ENCODE results near the gene MATCAP1. TPM values are rescaled to one million over a fixed set of nuclear protein-coding genes. Genes with fewer than 3 reads are reported as not detected.
A peak's percentile ranks its signal among the peaks of the same experiment; 100 is the strongest.

The MATCAP1 gene
- total RNA-seq, 1 donor from 2014 or later, result 5.2 TPM

- peaks cover 0 to 7% (median 5%) of the 10 kb centered on the region in 3 donors for H3K4me1 ChIP-seq (ENCODE audit: control insufficient read depth in 3 of 3, insufficient read depth in 3 of 3, low read length in 3 of 3)
- H3K36me3 ChIP-seq (ENCODE audit: control insufficient read depth in 3 of 3, insufficient read depth in 3 of 3, low read length in 3 of 3), result peaks cover 81 to 91% (median 85%) of the 10 kb centered on the region in 3 donors
- H3K4me3 ChIP-seq (ENCODE audit: low read length in 3 of 3), result no peak overlapping the region
- H3K27ac ChIP-seq (ENCODE audit: low read depth, low read length), result no peak overlapping the region
- peaks cover 0 to 21% (median 5%) of the 10 kb centered on the region in 3 donors for H3K27me3 ChIP-seq (ENCODE audit: control insufficient read depth in 3 of 3, insufficient read depth in 3 of 3, low read length in 3 of 3)
- H3K9ac ChIP-seq (ENCODE audit: low read depth in 1 of 3, low read length in 3 of 3), result no peak overlapping the region
- no peaks in the 10 kb centered on the region for H3K9me3 ChIP-seq (ENCODE audit: control insufficient read depth in 3 of 3, low read length in 3 of 3)
Measured at GRCh38 chr16:67144943-67145342, 38.8 kb downstream of the MATCAP1 start.

GRCh38 chr16:67142342-67142741, 41.4 kb downstream of the MATCAP1 start:
- H3K27me3 ChIP-seq (ENCODE audit: control insufficient read depth in 3 of 3, insufficient read depth in 3 of 3, low read length in 3 of 3), result peaks cover 0 to under 1% (median 0%) of the 10 kb centered on the region in 3 donors
- no peak overlapping the region for H3K4me3 ChIP-seq (ENCODE audit: low read length in 3 of 3)
- peaks cover 0 to 7% (median 5%) of the 10 kb centered on the region in 3 donors for H3K4me1 ChIP-seq (ENCODE audit: control insufficient read depth in 3 of 3, insufficient read depth in 3 of 3, low read length in 3 of 3)
- no peak overlapping the region for H3K9ac ChIP-seq (ENCODE audit: low read depth in 1 of 3, low read length in 3 of 3)
- H3K36me3 ChIP-seq (ENCODE audit: control insufficient read depth in 3 of 3, insufficient read depth in 3 of 3, low read length in 3 of 3), result peaks cover 80 to 90% (median 84%) of the 10 kb centered on the region in 3 donors
- H3K27ac ChIP-seq (ENCODE audit: low read depth, low read length), result no peak overlapping the region
- H3K9me3 ChIP-seq (ENCODE audit: control insufficient read depth in 3 of 3, low read length in 3 of 3), result no peaks in the 10 kb centered on the region

- H3K27ac ChIP-seq (ENCODE audit: low read depth, low read length), result no peak overlapping the region
- no peaks in the 10 kb centered on the region for H3K27me3 ChIP-seq (ENCODE audit: control insufficient read depth in 3 of 3, insufficient read depth in 3 of 3, low read length in 3 of 3)
- no peaks in the 10 kb centered on the region for H3K9me3 ChIP-seq (ENCODE audit: control insufficient read depth in 3 of 3, low read length in 3 of 3)
- no peak overlapping the region for H3K4me3 ChIP-seq (ENCODE audit: low read length in 3 of 3)
- H3K36me3 ChIP-seq (ENCODE audit: control insufficient read depth in 3 of 3, insufficient read depth in 3 of 3, low read length in 3 of 3), result peaks cover 73 to 88% (median 77%) of the 10 kb centered on the region in 3 donors
- peaks cover 0 to 7% (median 5%) of the 10 kb centered on the region in 3 donors for H3K4me1 ChIP-seq (ENCODE audit: control insufficient read depth in 3 of 3, insufficient read depth in 3 of 3, low read length in 3 of 3)
- no peak overlapping the region for H3K9ac ChIP-seq (ENCODE audit: low read depth in 1 of 3, low read length in 3 of 3)
Measured at GRCh38 chr16:67141391-67141790, 42.4 kb downstream of the MATCAP1 start.

- H3K4me3 ChIP-seq (ENCODE audit: low read length in 3 of 3), result no peak overlapping the region
- no peak overlapping the region for H3K9ac ChIP-seq (ENCODE audit: low read depth in 1 of 3, low read length in 3 of 3)
- no peaks in the 10 kb centered on the region for H3K27me3 ChIP-seq (ENCODE audit: control insufficient read depth in 3 of 3, insufficient read depth in 3 of 3, low read length in 3 of 3)
- H3K9me3 ChIP-seq (ENCODE audit: control insufficient read depth in 3 of 3, low read length in 3 of 3), result no peaks in the 10 kb centered on the region
- H3K36me3 ChIP-seq (ENCODE audit: control insufficient read depth in 3 of 3, insufficient read depth in 3 of 3, low read length in 3 of 3), result peaks cover 62 to 81% (median 65%) of the 10 kb centered on the region in 3 donors
- H3K4me1 ChIP-seq (ENCODE audit: control insufficient read depth in 3 of 3, insufficient read depth in 3 of 3, low read length in 3 of 3), result peaks cover 0 to 7% (median 5%) of the 10 kb centered on the region in 3 donors
- H3K27ac ChIP-seq (ENCODE audit: low read depth, low read length), result no peak overlapping the region
Measured at GRCh38 chr16:67137605-67138004, 46.2 kb downstream of the MATCAP1 start.

- H3K4me3 ChIP-seq (ENCODE audit: low read length in 3 of 3), result no peak overlapping the region
- peaks cover 26 to 28% (median 27%) of the 10 kb centered on the region in 3 donors for H3K4me1 ChIP-seq (ENCODE audit: control insufficient read depth in 3 of 3, insufficient read depth in 3 of 3, low read length in 3 of 3)
- H3K27me3 ChIP-seq (ENCODE audit: control insufficient read depth in 3 of 3, insufficient read depth in 3 of 3, low read length in 3 of 3), result no peaks in the 10 kb centered on the region
- no peak overlapping the region for H3K27ac ChIP-seq (ENCODE audit: low read depth, low read length)
- no peak overlapping the region for H3K9ac ChIP-seq (ENCODE audit: low read depth in 1 of 3, low read length in 3 of 3)
- H3K36me3 ChIP-seq (ENCODE audit: control insufficient read depth in 3 of 3, insufficient read depth in 3 of 3, low read length in 3 of 3), result peaks cover 27 to 43% (median 34%) of the 10 kb centered on the region in 3 donors
- H3K9me3 ChIP-seq (ENCODE audit: control insufficient read depth in 3 of 3, low read length in 3 of 3), result no peaks in the 10 kb centered on the region
Measured at GRCh38 chr16:67129422-67129821, 54.3 kb downstream of the MATCAP1 start.

GRCh38 chr16:67128887-67129286, 54.9 kb downstream of the MATCAP1 start:
- H3K36me3 ChIP-seq (ENCODE audit: control insufficient read depth in 3 of 3, insufficient read depth in 3 of 3, low read length in 3 of 3), result peaks cover 22 to 37% (median 29%) of the 10 kb centered on the region in 3 donors
- H3K27ac ChIP-seq (ENCODE audit: low read depth, low read length), result peak overlapping the region; percentile 12

GRCh38 chr16:67128417-67128816, 55.3 kb downstream of the MATCAP1 start:
- peak overlapping the region in 1 of 3 donors; percentile 57 for H3K9ac ChIP-seq (ENCODE audit: low read depth in 1 of 3, low read length in 3 of 3)
- H3K9me3 ChIP-seq (ENCODE audit: control insufficient read depth in 3 of 3, low read length in 3 of 3), result no peaks in the 10 kb centered on the region
- H3K27ac ChIP-seq (ENCODE audit: low read depth, low read length), result peak overlapping the region; percentile 12
- peaks cover 26 to 28% (median 27%) of the 10 kb centered on the region in 3 donors for H3K4me1 ChIP-seq (ENCODE audit: control insufficient read depth in 3 of 3, insufficient read depth in 3 of 3, low read length in 3 of 3)
- H3K4me3 ChIP-seq (ENCODE audit: low read length in 3 of 3), result no peak overlapping the region
- H3K27me3 ChIP-seq (ENCODE audit: control insufficient read depth in 3 of 3, insufficient read depth in 3 of 3, low read length in 3 of 3), result no peaks in the 10 kb centered on the region
- peaks cover 22 to 36% (median 28%) of the 10 kb centered on the region in 3 donors for H3K36me3 ChIP-seq (ENCODE audit: control insufficient read depth in 3 of 3, insufficient read depth in 3 of 3, low read length in 3 of 3)

More at GRCh38 chr16:67128887-67129286, 54.9 kb downstream of the MATCAP1 start:
- no peaks in the 10 kb centered on the region for H3K9me3 ChIP-seq (ENCODE audit: control insufficient read depth in 3 of 3, low read length in 3 of 3)
- H3K4me1 ChIP-seq (ENCODE audit: control insufficient read depth in 3 of 3, insufficient read depth in 3 of 3, low read length in 3 of 3), result peaks cover 26 to 28% (median 27%) of the 10 kb centered on the region in 3 donors
- H3K27me3 ChIP-seq (ENCODE audit: control insufficient read depth in 3 of 3, insufficient read depth in 3 of 3, low read length in 3 of 3), result no peaks in the 10 kb centered on the region
- no peak overlapping the region for H3K4me3 ChIP-seq (ENCODE audit: low read length in 3 of 3)
- peak overlapping the region in 2 of 3 donors; percentile 38 to 57 for H3K9ac ChIP-seq (ENCODE audit: low read depth in 1 of 3, low read length in 3 of 3)

Small RNA genes lying within 50 kb of the gene (small RNA-seq; reads per million reads assigned to genes)
- gene MIR328, result 2.1 reads per million, percentile 86 among the genes with 10 or more reads in this experiment

Other genes with a start within 250 kb of the MATCAP1 start
- gene CIAO2B, start 249.6 kb downstream of the MATCAP1 start, total RNA-seq, result 95.0 TPM
- 15.7 TPM for gene CES2, start 248.4 kb downstream of the MATCAP1 start, total RNA-seq
- gene CES3, start 222.7 kb downstream of the MATCAP1 start, total RNA-seq, result 0.52 TPM
- gene CES4A, start 195.4 kb downstream of the MATCAP1 start, total RNA-seq, result 1.0 TPM
- gene CBFB, start 154.8 kb downstream of the MATCAP1 start, total RNA-seq, result 33.9 TPM
- 17.7 TPM for gene PHAF1, start 74.0 kb downstream of the MATCAP1 start, total RNA-seq
- 7.8 TPM for gene B3GNT9, start 33.0 kb downstream of the MATCAP1 start, total RNA-seq
- gene TRADD, start 24.1 kb downstream of the MATCAP1 start, total RNA-seq, result 6.3 TPM
- 1.6 TPM for gene FBXL8, start 24.0 kb downstream of the MATCAP1 start, total RNA-seq
- 3.7 TPM for gene HSF4, start 19.2 kb downstream of the MATCAP1 start, total RNA-seq
- gene NOL3, start 13.4 kb downstream of the MATCAP1 start, total RNA-seq, result 11.0 TPM
- 5.2 TPM for gene EXOC3L1, start 6.2 kb upstream of the MATCAP1 start, total RNA-seq
- 32.4 TPM for gene E2F4, start 8.2 kb upstream of the MATCAP1 start, total RNA-seq
- not detected for gene ELMO3, start 15.2 kb upstream of the MATCAP1 start, total RNA-seq
- 24.5 TPM for gene TMEM208, start 43.2 kb upstream of the MATCAP1 start, total RNA-seq
- 5.2 TPM for gene FHOD1, start 63.5 kb upstream of the MATCAP1 start, total RNA-seq
- not detected for gene SLC9A5, start 65.0 kb upstream of the MATCAP1 start, total RNA-seq
- 7.3 TPM for gene PLEKHG4, start 95.6 kb upstream of the MATCAP1 start, total RNA-seq
- not detected for gene KCTD19, start 142.8 kb upstream of the MATCAP1 start, total RNA-seq
- gene LRRC36, start 142.9 kb upstream of the MATCAP1 start, total RNA-seq, result not detected
- 135 TPM for gene TPPP3, start 209.5 kb upstream of the MATCAP1 start, total RNA-seq
- gene ZDHHC1, start 232.5 kb upstream of the MATCAP1 start, total RNA-seq, result 11.5 TPM
- 2.6 TPM for gene HSD11B2, start 247.2 kb upstream of the MATCAP1 start, total RNA-seq

Data from skeletal muscle tissue (tissue), 5 donors.